ENCODE measurements around the gene STYK1. TPM values are rescaled to one million over a fixed set of nuclear protein-coding genes. Genes with fewer than 3 reads are reported as not detected.

STYK1 gene
- total RNA-seq: 1.6 TPM

DNA sequence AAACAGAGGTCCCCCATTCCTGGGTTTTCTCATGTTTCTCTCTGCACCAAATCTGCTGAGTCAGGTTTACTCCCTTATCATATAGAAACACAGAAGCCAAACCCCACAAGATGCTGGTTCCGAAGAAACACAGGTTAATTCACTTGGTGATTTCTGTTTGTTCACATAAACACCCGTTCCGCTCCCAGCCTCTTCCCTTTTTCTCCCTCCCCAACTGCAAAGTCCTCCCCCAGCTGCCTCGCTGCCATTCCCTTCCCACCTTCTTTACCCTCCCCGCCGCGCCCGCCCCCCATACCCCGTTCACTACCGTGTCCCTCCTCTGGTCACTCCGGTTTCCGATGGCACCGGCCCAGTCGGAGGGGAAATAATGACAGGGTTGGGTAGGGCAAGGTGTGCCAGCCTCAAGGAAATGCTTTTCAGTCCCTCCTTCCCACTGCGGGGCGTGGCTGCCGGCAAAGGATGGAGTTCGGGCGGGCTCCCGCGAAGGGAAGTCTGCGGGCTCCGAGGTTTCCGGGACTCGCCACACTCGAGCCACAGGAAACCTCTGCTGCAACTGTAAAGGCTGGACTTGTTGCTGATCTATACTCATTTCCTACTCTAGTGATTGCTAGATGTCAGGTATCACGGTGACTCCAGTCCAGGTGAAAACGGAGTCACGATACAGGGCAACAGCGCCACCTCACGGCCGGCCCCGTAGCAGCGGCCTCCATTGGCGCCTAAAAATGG, at the start of gene STYK1:
Gene STYK1, minus strand, starts transcription at position 394 of the 726 bp plus-strand sequence. CDS start 39,434 bp downstream, outside the sequence.
- DNase-seq (ENCODE audit: low read depth in 2 of 3, low spot score in 2 of 3): peak; percentile 41 to 97 (median 95)

DNA sequence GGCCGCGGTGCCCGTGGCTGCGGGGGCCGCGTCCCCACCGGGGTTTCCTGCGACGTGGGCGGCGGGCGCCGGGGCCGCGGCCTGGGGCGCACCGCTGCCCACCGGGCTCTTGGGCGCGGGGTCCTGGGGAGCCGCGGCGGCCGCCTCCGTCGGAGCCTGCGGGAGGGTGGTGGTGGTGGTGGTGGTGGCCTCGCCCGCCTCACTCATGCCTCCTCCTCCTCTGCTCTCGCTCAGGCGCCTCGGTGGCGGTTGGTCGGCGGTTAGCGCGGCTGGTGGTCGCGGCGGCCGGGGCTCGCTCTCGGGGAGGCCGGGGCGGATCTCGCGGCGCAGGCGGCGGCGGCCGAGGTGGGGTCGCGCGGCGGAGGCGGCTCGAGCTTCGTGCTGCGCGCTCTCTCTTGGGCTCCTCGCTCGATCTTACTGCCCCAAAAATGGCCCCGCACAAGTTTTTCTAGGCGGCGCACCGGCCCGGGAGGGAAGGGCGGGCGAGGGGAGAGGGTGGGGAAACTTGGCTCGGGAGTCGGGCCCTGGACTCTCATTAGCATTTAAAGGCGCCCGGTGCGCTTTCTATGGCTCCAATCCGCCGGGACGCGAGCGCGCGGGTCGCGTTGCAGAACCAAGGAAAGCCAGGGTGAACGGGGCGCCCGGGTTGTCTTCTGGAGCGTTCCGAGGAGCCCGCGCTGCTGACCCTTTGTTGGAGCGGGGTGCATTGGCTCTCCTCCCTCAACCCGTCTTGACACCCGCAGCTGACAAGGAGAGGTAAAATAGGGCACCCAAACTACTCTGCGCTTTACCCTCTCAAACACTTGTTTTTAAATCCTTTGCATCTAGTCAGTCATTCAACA, 49.3 kb upstream of the STYK1 start, which contains the start of gene YBX3:
Gene YBX3, minus strand, starts transcription at position 419 of the 842 bp plus-strand sequence. Its CDS starts 212 bp downstream, at position 207.
- peak in 2 of 3 donors; percentile 76 to 88 for DNase-seq (ENCODE audit: low read depth in 2 of 3, low spot score in 2 of 3)

GRCh38 chr12:10722502-10722904, 48.7 kb upstream of the STYK1 start:
- peak in 2 of 3 donors; percentile 50 to 66 for DNase-seq (ENCODE audit: low read depth in 2 of 3, low spot score in 2 of 3)

DNA sequence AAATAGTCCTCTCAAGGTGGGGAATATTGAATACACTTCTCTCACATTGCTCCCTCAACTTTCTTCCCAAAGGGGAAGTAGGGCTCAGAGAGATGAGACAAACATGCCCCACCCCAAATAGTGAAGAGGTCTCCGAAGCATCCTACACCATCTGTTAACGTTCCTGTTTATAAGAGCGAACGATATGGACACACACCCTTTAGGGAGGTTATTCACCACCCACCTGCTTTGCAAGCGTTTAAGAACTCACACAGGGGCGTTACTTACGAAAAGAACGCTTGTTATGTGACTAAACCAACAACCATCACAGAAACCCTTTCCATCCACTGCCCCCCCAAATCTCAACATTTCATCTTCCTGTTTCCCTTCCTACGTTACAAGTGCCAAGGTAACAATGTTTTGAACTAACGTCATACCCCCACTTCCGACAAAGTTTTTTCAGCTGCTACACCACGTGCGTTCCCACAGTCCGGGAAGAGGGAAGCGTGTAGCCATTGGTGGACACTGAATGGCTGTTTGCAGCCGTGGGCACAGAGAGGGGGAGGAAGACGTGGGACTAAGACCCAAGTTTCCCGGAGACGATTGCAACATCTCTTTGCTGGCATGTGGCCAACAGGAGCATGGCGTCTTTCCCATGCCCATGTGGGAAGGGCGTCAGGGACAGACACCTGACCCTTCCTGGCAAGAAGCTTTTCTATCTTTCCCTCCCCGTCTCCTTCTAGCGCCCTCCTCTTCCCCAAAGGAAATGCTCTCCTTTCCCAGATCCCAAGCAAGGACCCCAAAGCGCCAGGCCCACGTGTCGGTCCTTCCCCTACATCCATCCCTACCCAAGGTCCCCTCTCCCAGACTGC, 48.0 kb upstream of the STYK1 start:
- DNase-seq (ENCODE audit: low read depth in 2 of 3, low spot score in 2 of 3): peak; percentile 30 to 98 (median 95)

GRCh38 chr12:10720974-10721650, 47.3 kb upstream of the STYK1 start:
- no peak for DNase-seq (ENCODE audit: low read depth in 2 of 3, low spot score in 2 of 3)

GRCh38 chr12:10719482-10719881, 45.6 kb upstream of the STYK1 start:
- DNase-seq (ENCODE audit: low read depth in 2 of 3, low spot score in 2 of 3): no peak

DNA sequence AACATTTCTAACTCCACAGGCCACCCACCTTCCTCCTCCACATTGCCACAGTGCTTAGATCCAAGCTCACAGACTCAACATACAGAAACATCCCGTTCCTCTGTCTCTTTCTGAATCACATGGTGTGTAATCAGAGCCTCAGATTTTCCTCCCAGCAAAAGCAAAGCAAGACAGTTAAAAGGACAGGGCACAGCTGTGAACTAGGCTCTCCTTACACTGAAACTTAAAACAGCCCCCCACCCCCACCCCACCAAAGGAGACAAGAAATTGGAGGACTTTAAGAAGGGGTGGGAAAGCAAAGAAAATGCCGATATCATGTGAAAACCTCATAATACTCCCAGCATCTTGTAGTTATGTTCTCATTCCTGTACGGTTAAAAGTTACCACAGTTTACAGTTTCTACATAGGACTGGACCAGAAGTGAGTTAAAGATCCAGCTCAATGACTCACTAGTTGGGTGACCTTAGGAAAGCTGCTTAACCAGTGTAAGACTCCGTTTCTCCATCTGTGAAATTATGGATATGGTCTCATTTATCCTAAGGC, 44.5 kb upstream of the STYK1 start:
- DNase-seq (ENCODE audit: low read depth in 2 of 3, low spot score in 2 of 3): no peak

DNA sequence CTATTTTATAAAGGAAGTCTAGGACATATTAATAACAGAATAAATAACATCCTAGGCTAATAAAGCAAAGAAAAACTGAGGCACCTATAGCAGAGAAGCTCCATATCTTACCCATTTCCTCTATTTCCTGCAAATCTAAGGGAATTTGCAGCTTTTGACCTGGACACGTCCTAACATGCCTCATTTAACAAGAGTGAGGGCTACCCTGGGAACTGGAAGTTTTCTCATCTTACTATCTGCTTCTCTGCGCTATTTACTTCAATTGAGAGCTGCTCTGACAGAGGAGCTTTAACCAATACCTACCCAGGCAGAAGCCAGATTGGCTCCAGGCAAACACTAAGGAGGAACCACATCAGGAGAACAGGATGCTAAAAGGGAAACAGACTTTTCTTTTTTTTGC, 43.6 kb upstream of the STYK1 start:
- no peak for DNase-seq (ENCODE audit: low read depth in 2 of 3, low spot score in 2 of 3)

DNA sequence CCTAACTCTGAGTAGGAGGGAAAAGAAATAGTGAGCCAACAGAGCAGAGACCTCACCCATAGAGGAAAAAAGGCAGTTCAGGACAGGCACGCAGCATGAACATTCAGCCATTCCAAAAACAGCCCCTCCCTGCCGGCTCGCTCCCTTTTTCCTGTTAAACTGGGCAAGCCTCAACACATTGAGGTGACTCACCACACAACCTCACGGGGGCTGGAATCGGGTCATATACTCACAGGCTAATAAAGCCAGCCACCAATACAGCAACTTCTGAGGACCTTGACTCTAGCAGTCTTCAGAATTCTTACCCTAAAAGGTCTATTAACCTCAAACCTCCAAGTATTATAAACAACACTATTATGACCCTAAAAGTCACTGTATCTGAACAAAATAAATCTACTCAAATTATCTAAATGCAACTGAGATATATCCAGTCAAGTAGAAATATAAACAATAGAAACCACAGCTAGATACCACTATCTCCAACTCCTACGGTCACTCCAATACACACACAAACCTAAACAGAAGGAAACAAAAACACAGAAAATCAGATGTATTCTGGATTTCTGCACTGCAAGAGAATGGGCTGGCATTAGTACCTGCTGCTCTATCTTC, 43.0 kb upstream of the STYK1 start:
- no peak for DNase-seq (ENCODE audit: low read depth in 2 of 3, low spot score in 2 of 3)

DNA sequence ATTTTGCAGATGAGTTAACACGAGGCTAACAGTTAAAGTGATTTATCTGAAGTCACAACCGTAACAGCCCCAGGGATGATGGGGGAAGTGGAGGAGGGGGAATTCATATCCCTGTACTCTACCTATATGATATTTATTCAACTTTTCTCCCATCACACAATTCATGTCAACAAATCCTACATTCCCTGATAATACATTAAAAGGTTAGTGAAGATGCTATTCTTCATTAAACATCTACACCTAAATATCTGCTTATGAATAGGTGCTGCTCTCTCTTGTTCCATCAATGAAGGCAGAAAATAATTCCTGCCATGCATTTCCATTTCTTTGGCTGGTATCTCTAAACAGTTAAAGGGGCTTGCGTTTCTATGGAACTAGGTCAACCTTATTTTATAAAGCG, 42.4 kb upstream of the STYK1 start:
- no peak for DNase-seq (ENCODE audit: low read depth in 2 of 3, low spot score in 2 of 3)

- DNase-seq (ENCODE audit: low read depth in 2 of 3, low spot score in 2 of 3): no peak
Measured at GRCh38 chr12:10715491-10715890, 41.6 kb upstream of the STYK1 start.

- DNase-seq (ENCODE audit: low read depth in 2 of 3, low spot score in 2 of 3): no peak
Measured at GRCh38 chr12:10709808-10710207, 36.0 kb upstream of the STYK1 start.

DNA sequence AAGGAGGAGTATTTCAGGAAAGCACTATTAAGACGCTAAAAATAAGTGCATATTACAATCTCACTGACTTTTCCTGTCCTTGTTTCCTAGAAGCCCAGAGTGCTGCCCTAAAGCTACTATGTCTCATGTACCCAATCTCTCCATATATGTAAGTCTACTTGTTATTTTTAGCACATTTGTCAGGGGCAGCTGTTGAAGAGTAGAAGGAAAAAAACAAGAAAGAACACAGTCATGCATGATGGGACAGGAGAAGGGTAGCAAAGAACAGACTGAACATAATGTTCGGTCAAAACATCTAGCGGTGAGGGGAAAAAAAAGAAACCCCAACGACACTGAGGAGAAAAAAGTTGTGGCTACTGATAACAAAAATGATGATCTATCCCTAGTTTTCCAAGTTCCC, 35.0 kb upstream of the STYK1 start:
- DNase-seq (ENCODE audit: low read depth in 2 of 3, low spot score in 2 of 3): no peak

DNA sequence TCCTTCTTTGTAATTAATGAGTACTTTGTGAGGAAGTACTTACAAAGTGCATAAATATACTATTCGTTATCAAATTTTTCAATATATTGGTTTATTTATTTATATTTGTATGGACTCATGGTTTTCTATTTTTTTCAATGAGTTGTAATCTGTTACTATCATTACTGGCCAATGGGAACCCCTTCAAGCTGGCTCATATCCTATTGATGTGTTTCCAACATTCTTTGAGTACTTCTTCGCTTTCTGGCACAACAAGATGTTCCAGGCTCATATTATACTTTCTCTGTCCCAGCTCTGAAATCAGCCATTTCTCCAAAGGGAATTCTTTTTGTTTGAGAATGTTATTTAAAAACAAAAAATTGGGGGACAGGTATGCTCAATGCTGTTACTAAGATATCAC, 31.8 kb upstream of the STYK1 start:
- no peak for DNase-seq (ENCODE audit: low read depth in 2 of 3, low spot score in 2 of 3)

DNA sequence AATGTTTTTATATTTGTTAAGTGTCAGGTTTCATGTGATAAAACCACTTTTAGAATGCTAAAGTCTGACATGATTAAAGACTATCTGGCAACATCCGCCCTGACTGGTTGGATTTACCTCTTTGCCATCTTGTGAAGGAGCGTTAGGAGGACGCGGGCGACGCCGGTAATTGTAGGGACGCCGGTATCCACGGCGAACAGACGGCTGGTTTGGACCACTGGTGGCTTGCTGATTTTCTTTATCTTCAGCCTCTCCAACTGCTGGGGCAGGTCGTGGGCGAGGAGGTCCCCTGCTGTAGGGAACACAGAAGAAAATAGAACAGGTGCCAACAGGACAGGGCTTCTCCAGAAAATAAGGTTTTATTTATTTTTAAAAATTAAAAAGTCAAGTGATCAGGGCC, 28.0 kb upstream of the STYK1 start:
- no peak for DNase-seq (ENCODE audit: low read depth in 2 of 3, low spot score in 2 of 3)

GRCh38 chr12:10701131-10701681, 27.4 kb upstream of the STYK1 start:
- DNase-seq (ENCODE audit: low read depth in 2 of 3, low spot score in 2 of 3): no peak

DNA sequence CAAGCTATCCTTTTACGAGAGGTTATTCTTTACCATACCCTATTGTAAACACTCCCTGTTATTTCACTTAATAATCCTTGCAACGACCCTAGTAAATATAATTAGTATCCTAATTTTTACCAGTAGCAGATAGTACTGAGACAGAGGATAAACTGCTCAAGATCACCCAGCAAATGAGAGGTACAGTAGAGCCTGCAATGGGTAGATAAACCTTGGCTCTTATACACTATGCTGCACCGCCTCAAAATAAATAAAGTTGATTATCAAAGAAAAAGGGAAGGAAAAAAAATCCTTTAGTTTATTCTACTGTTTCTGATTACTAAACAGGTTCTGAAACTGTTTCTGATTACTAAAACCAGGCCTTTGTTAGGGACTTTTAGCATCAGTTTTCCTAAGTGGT, 26.7 kb upstream of the STYK1 start:
- DNase-seq (ENCODE audit: low read depth in 2 of 3, low spot score in 2 of 3): no peak

GRCh38 chr12:10697862-10698261, 24.0 kb upstream of the STYK1 start:
- DNase-seq (ENCODE audit: low read depth in 2 of 3, low spot score in 2 of 3): no peak

GRCh38 chr12:10697156-10697555, 23.3 kb upstream of the STYK1 start:
- DNase-seq (ENCODE audit: low read depth in 2 of 3, low spot score in 2 of 3): no peak
